Measurements from ENCODE around the gene SLC2A4.

The SLC2A4 gene

DNA sequence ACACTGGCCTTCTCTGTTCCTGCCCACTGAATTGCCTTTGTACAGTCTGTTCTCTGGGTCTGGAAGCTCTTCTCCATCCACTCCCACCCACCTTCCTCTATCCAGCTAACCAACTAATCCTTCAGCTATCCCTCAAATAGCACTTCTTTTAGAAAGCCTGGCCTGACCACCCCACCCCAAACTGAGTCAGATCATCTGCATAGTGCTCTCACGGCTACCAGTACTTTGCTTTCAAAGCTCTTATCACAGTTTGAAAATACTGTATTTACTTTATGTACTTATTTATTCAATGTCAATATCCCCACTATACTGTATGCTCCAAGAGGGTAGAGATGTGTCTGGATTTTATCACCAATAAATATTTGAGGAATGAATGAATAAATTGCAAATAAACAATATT lies 14.7 kb upstream of the SLC2A4 start:
- no peak for DNase-seq (ENCODE audit: low read depth in 2 of 2)

DNA sequence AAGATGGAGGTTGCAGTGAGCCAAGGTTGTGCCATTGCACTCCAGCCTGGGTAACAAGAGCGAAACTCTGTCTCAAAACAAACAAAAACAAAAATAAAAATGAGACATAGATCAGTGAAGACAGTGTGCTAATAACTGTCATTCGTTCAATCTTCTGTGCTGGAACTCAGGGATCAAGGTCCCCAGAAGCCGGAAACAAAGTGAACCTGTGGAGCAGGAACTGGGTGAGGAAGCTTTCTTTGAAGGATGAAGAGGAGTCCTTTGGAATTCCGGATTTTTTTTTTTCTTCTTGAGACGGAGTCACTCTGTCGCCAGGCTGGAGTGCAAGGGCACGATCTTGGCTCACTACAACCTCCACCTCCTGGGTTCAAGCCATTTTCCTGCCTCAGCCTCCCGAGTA lies 2.1 kb upstream of the SLC2A4 start:
- no peak for DNase-seq (ENCODE audit: low read depth in 2 of 2)

DNA sequence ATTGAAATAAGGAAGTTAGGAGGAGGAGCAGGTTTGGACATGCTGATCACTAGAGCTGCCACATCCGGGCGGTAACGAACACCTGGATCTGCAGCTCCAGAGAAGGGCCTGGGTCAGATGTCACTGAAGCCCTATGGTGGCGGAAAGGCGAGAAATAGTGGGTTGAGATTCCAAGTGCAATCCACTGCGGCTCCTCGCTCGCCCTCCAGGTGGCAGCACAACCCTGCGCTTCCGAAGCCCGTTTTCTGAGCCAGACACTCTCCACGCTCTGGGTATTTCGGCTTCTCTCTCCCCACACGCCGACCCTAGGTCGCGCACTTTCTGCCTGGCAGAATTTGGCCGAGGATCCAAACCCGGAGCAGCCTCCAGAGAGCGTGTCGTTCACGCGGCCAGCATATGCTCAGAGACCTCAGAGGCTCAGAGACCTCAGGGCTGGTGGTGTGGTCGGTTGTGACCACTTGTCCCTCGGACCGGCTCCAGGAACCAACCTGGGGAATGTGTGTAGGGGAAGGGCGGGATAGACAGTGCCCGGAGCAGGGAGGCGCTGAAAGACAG lies 922 bp upstream of the SLC2A4 start:
- DNase-seq (ENCODE audit: low read depth in 2 of 2) = peak; percentile 79 to 80

DNA sequence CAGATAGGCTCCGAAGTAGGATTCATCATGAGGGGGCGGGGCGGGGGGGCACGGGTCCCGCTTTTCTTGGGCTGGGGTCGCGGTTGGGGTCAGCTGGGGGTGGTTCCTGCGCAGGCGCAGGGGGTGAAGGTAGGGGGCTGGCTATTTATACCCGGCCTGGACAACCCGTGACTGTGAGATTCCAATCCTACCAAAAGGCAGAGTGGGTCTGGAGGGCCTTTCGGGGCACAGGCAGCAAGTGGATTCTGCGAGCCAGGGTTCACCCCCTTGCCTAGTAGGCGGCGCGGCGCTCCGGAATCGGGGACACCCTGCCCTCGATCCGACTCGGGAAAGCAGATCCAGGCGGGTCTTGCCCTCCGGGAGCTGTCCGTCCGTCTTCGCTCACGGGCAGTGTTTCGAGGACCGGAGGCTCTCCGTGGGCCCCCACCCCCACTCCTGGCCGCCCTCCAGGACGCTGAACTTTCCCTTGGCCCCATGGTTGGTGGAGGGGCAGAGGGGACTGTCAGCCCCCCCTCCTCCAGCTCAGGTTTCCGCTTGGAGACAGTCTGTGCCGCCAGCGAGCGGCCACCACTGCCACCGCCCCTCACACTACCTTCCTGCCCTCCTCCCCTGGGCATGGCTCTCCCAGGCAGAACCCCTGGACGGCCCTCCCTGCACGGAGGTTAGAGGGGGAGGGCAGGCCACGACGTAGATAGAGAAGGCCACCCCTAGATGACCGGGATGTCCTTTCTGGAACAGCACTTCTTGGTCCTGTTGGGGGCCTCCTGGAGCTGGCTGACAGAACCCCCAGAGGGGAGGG lies 634 bp downstream of the SLC2A4 start:
- DNase-seq (ENCODE audit: low read depth in 2 of 2) = no peak

DNA sequence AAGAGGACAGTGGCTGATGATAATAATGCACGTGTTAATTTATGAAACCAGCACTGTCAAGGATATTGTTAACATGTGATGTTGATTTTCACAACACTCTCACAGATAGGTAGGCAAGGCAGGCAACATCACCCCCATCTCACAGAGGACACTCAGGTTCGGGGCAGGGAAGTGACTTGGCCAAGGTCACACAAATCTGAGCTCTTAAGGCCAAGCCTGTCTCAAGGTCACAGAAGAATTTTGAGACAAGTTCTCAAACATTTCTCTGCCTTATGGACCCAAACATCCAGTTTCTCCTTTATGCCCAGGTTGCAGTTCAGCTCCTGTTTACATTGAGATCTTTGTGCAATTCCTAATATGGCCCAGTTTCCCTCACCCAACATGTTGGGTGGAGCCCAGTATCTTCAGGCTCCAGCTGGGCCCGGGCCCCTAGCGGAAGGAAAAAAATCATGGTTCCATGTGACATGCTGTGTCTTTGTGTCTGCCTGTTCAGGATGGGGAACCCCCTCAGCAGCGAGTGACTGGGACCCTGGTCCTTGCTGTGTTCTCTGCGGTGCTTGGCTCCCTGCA lies 1.3 kb downstream of the SLC2A4 start:
- no peak for DNase-seq (ENCODE audit: low read depth in 2 of 2)

DNA sequence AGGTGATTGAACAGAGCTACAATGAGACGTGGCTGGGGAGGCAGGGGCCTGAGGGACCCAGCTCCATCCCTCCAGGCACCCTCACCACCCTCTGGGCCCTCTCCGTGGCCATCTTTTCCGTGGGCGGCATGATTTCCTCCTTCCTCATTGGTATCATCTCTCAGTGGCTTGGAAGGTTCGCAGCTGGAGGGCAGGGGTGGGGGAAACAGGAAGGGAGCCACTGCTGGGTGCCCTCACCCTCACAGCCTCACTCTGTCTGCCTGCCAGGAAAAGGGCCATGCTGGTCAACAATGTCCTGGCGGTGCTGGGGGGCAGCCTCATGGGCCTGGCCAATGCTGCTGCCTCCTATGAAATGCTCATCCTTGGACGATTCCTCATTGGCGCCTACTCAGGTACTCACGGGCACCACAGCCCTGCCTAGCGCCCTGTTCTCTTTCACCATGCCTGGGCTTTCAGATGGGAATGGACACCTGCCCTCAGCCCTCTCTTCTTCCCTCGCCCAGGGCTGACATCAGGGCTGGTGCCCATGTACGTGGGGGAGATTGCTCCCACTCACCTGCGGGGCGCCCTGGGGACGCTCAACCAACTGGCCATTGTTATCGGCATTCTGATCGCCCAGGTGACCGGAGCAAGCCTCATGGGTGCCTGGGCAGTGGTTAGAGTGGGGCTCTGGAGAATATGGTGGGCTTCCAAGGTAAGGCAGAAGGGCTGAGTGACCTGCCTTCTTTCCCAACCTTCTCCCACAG lies 2.1 kb downstream of the SLC2A4 start:
- no peak for DNase-seq (ENCODE audit: low read depth in 2 of 2)

DNA sequence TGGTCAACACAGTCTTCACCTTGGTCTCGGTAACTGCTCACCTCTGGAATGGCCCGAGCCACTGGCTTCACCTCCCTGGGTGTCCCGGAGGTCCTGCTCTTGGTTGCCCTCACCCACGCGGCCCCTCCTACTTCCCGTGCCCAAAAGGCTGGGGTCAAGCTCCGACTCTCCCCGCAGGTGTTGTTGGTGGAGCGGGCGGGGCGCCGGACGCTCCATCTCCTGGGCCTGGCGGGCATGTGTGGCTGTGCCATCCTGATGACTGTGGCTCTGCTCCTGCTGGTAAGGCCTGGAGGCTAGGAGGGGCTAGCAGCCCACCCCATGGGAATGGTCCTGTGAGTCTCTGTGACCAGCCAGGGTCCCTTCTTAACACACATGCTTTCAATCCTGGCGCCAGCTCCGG lies 3.4 kb downstream of the SLC2A4 start:
- no peak for DNase-seq (ENCODE audit: low read depth in 2 of 2)

DNA sequence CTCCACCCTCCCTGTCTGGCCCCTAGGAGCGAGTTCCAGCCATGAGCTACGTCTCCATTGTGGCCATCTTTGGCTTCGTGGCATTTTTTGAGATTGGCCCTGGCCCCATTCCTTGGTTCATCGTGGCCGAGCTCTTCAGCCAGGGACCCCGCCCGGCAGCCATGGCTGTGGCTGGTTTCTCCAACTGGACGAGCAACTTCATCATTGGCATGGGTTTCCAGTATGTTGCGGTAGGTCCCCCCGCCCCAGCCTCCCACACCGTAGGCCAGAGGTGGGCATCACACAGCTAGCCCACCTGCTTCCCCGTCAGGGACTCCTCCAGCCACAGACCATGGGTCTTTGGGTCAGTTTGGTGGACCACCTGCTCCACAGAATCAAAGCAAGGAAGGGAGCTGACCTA lies 4.2 kb downstream of the SLC2A4 start:
- DNase-seq (ENCODE audit: low read depth in 2 of 2) = no peak

DNA sequence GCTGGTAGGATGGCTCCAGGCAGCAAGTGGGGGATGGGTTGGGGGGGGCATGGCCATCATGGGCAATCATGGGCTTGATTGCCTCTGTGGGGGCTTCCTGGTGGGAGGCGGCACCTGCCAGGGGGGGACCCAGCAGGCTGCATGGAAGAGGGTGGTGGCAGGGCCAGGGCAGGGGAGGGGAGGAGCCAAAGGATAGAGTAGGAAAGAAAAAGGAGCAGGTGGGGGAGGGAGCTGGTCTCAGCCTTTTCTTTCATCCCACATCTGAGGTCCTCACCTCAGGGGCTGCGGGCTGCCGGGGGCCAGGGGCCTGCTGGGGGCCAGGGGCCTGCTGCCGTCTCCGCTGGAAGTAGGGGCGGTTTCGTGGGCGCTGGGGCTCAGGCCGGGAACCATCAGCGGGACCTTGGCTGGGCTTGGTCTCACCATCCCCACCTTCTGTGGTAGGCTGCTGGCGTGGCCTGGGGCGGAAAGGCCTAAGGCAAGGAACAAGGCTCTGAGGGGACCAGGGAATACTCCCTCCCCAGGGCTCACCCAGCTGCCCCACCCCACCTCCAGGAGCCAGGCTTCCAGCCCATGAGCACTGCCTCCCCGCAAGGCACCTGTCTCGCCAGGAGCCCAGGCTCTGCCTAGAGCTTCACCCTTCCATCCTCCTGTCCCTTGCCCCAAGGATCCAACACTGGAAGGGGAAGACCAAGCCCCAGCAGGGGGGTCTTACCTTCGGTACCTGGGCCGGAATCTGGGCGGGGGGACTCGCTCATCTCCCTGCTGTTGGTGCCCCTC lies 7.9 kb downstream of the SLC2A4 start:
- DNase-seq (ENCODE audit: low read depth in 2 of 2) = no peak

DNA sequence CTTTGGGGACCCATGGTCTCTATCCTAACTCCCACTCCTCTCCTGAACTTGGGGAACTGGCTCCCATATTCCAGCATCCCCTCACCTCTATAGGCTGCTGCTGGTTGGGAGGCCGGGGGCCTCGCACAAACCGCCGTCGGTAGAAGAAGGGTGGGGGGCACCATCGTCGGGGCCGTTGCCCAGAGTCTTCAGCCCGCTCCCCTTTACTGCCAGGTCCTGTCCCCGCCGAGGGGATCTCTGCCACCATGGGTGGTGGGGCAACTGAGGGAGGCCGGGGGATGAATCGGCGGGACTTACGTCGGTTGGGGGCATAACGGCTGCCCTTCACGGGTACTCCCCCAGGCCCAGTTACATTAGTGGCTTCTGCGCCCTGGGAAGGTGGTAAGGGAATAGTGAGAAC lies 8.6 kb downstream of the SLC2A4 start:
- no peak for DNase-seq (ENCODE audit: low read depth in 2 of 2)

DNA sequence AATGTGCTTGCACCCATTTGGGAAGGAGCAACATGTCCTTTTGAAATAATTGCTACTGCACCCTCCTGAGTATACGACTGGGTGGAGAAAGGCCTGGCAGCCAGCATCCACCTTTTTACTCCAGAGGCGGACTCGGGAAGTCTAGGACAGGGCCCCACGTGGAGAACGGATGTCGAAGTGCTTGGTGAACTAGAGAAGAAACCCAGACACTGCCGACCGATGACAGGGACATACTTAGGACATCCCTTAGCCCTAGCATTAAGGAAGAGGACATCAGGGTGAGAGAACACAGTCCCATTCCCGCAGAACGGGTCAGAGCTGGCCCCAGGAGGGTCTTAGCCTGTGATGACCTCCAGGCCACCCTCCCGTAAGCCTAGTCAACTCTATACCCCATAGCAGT lies 9.2 kb downstream of the SLC2A4 start:
- DNase-seq (ENCODE audit: low read depth in 2 of 2) = no peak

DNA sequence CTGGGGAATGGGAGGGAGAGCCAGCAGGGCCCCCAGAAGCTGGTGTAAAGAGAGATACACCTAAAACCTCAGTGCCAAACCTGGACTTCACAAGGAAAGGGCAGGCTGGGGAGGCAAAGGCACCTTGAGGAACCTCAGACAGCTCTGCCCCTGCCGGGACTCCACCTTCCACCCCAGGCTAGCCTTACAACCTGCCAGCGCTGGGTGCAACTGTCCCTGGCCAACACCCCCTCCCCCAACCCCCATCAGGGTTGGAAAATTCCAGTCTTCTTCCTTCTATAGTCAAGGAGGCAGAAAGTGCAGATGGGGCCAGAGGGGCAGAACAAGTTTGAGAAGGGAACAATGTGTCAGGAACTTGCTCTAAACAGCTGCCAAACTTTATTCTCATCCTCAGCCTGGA lies 10.7 kb downstream of the SLC2A4 start:
- no peak for DNase-seq (ENCODE audit: low read depth in 2 of 2)

DNA sequence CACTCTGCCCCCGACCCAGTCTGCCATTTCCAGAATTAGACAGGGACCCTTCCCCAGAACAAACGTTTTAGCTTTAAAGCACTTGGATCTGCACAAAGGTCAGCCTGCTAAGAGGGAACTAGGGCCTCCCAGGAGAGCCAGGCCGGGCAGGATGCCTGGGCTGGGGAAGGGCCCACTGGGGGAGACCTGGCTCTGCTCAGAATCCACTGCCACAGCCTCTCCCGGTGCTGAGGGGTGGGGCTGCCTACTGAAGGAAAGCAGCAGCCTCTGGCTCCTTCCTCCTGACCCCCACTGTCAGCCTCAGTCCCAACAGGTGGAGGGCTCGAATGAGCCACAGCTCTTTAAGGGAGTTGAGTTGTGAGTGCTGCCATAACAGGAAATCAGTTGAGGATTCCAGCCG lies 11.2 kb downstream of the SLC2A4 start:
- no peak for DNase-seq (ENCODE audit: low read depth in 2 of 2)

DNA sequence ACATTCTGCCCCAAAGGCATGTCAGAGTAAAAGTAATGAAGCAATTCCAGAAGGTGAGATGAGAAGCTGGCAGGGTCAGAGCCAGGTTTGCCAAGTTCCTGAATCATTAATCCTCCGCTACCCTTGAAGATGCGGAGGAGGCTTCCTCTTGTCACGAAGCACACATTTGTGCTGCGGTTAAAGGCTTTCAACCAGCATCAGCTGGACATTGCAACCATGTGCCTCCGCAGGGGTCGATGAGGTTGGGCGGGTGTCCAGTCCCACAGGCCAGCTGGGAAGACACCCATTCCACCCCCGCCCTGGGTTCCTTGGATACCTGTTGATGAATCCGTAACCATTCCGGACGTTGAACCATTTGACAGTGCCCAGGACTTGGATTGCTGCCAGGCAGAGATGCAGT lies 11.6 kb downstream of the SLC2A4 start:
- no peak for DNase-seq (ENCODE audit: low read depth in 2 of 2)

DNA sequence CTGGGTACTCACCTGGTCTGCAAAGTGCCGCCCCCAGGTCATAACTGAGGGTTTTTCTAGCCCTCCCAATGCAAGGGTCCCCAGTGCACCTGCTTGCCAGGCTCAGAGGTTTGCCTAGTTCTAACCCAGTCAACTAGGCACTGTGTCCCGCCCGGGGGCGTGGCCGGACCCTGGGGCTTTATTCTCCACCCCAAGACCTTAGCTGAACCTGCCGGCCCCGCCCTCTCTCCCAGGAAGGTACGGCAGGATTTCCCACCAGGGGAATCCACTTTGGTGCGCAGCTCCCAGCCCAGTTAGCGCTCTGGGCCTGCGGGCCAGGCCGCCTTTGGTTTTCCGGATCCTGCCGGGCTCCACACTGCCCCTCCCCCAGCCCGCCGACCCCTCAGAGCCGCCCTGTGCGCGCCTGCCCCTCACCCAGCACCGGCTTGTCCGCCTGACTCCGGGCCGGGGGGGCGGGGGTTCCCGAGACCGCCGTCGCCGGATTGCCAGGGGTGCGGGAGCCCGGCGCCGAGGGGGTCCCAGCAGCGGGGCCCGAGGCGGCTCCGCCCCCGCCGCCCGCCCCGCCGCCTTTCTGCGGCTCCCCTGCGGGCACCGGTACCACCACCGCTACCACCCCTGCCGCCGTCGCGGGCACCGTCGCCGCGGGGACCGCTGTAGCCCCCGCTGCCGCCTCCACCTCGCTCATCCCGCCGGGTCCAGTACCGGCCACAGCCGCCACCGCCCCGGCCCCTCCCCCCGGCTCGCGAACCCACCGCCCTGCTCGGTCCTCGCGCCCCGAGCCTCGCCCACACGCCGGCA lies 12.5 kb downstream of the SLC2A4 start:
- no peak for DNase-seq (ENCODE audit: low read depth in 2 of 2)

DNA sequence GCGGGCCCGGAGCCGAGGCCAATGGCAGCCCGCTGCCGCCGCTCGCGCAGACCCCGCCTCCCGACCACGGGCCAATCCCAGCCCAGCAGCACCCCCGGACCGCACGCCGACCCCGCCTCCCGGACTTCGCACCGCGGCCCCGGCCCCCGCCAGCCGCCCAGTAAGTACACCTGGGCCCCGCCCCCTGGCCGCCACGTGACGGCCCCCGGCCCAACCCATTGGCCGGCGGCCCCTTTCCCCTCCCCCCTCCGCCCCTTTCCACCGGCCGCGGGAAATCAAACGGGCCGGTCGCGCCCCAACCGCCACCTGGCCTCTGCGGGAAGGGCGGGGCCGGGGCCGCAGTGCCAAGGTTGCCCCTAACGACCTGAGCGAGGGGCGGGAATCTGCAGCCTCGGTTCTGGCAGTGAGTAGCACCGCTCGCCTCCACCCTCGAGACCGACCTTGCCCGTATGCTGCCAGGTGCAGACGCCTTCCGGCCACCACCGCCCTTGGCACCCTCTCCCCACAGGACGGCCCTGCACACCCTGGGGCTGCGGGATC lies 13.2 kb downstream of the SLC2A4 start, which contains the start of gene YBX2:
Gene YBX2 (minus strand): TSS at position 26 of the 540 bp plus-strand sequence. CDS start 139 bp downstream, outside the sequence.
- peak; percentile 76 to 79 for DNase-seq (ENCODE audit: low read depth in 2 of 2)

DNA sequence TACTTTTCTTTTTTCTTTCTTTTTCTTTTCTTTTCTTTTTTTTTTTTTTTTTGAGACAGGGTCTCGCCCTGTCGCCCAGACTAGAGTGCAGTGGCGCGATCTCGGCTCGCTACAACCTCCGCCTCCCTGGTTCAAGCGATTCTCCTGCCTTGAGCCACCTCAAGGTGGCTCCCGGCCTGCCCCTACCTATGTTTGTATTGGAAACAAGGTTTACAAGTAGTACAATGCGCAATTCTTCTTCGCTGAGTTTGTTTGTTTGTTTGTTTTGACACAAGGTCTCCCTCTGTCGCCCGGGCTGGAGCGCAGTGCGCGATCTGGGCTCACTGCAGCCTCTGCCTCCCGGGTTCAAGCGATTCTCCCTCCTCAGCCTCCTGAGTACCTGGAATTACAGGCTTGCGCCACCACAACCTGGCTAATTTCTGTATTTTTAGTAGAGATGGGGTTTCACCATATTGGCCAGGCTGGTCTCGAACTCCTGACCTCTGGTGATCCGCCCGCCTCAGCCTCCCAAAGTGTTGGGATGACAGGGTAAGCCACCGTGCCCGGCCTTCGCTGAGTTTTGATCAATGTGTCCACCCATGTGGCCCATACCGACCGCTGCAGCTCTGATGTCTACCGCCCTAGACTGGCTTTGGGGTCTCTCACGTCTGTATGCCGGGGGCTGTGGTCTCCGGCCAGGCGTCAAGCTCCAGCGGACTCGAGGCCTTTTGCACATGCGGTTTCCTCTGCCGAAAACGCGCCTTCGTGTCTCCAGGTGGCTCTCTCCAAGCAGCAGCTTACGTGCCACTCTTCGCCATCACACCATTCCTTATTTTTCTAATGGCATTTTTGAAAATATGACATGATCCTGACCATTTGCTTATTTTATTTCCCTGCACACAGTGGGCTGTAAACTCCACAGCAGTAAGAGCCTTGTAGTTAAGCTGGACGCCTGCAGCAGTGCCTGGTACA lies 14.0 kb downstream of the SLC2A4 start:
- DNase-seq (ENCODE audit: low read depth in 2 of 2) = no peak

DNA sequence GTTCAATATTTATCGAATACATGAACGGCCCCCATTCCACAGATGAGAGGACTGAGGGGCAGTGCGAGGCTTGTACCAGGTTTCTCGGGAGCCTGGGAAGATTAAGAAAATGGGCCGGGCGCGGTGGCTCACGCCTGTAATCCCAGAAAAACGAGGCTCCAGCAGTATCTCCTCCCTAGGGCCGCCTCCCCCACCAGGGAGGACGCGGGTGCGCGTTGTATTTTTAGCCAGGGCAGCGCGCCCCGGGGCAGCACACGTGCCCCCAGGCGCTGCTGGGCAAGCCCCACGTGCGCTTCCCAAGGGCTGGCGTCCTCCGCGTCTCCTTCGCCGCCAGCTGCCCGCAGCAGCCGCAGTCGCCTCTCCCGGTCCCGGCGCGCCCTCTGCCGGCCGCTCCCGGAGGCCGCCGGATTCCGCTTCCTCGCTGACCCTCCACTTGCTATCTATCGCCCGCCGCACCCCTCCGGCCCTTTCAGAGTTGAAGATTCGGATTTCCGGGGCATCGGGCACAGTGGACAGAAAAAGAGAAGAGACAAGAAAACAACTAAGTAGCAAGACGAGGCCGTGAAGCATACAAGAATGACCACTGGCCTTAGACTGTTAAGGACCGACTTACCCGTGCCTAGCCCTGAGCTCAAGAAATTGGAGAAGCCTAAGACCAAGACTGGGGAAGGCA lies 14.8 kb downstream of the SLC2A4 start:
- DNase-seq (ENCODE audit: low read depth in 2 of 2) = peak; percentile 62 to 67

DNA sequence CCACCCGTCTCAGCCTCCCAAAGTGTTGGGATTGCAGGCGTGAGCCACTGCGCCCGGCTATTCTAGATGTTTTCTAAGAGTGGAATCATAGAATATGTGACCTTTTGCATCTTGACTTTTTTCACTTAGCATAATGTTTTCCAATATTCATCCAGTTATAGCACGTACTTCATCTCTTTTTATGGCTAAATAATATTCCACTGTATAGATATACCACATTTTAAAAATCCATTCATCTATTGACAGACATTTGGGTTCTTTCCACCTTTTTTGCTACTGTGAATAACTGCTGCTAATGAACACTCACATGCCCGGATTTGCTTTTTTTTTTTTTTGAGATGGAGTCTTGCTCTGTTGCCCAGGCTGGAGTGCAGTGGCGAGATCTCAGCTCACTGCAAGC lies 22.7 kb downstream of the SLC2A4 start:
- no peak for DNase-seq (ENCODE audit: low read depth in 2 of 2)

Data from stimulated activated CD4-positive, alpha-beta T cell treated with anti-CD3 and anti-CD28 coated beads, Interleukin-4, amount 100 ng/mL, for 48 hours (primary cell).